Ishikawa (cell line): ENCODE results near the gene PITX3.

ENCODE experiments used
- CEBPB ChIP-seq: IDR thresholded peaks from 2 replicates; pipeline ENCODE4 v1.6.1; 2012
- CREB1 ChIP-seq: IDR thresholded peaks from 2 replicates; pipeline ENCODE4 v1.6.1; 2012; ENCODE audit warnings: low read depth
- EGR1 ChIP-seq: IDR thresholded peaks from 2 replicates; pipeline ENCODE4 v1.6.1; 2012
- EP300 ChIP-seq: IDR thresholded peaks from 2 replicates; pipeline ENCODE4 v1.6.1; 2012; ENCODE audit warnings: borderline replicate concordance
- FOXM1 ChIP-seq: IDR thresholded peaks from 2 replicates; pipeline ENCODE4 v1.6.1; 2012; ENCODE audit warnings: low read depth, borderline replicate concordance
- NFIC ChIP-seq: IDR thresholded peaks from 2 replicates; pipeline ENCODE4 v1.6.1; 2012
- RAD21 ChIP-seq: IDR thresholded peaks from 2 replicates; pipeline ENCODE4 v1.6.1; 2012; ENCODE audit warnings: low read depth
- TAF1 ChIP-seq: IDR thresholded peaks from 2 replicates; pipeline ENCODE4 v1.6.1; 2012; ENCODE audit warnings: low read depth, mild to moderate bottlenecking
- TCF12 ChIP-seq: IDR thresholded peaks from 2 replicates; pipeline ENCODE4 v1.6.1; 2012; ENCODE audit warnings: low read depth
- TEAD4 ChIP-seq: IDR thresholded peaks from 2 replicates; pipeline ENCODE4 v1.6.1; 2012
- YY1 ChIP-seq: IDR thresholded peaks from 2 replicates; pipeline ENCODE4 v1.6.1; 2012; ENCODE audit warnings: low read depth
- ZBTB7A ChIP-seq: IDR thresholded peaks from 2 replicates; pipeline ENCODE4 v1.6.1; 2012; ENCODE audit warnings: low read depth
- TF ChIP-seq, protein P1 (sequence below): IDR thresholded peaks from 2 replicates; pipeline ENCODE4 v1.6.1; 2012
- TF ChIP-seq, protein P2 (sequence below): IDR thresholded peaks from 2 replicates; pipeline ENCODE4 v1.6.1; 2012; ENCODE audit warnings: low read depth, mild to moderate bottlenecking
- TF ChIP-seq, protein P3 (sequence below): IDR thresholded peaks from 2 replicates; pipeline ENCODE4 v1.6.1; 2012

The PITX3 gene

GRCh38 chr10:102208311-102209035 lies 32.8 kb downstream of the PITX3 start:
- TF ChIP-seq EP300: no peak
- TF ChIP-seq TEAD4: no peak
- no peak for TF ChIP-seq TAF1
- TF ChIP-seq CEBPB: no peak
- TF ChIP-seq, protein P1, sequence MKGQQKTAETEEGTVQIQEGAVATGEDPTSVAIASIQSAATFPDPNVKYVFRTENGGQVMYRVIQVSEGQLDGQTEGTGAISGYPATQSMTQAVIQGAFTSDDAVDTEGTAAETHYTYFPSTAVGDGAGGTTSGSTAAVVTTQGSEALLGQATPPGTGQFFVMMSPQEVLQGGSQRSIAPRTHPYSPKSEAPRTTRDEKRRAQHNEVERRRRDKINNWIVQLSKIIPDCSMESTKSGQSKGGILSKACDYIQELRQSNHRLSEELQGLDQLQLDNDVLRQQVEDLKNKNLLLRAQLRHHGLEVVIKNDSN: no peak
- TF ChIP-seq, protein P2, sequence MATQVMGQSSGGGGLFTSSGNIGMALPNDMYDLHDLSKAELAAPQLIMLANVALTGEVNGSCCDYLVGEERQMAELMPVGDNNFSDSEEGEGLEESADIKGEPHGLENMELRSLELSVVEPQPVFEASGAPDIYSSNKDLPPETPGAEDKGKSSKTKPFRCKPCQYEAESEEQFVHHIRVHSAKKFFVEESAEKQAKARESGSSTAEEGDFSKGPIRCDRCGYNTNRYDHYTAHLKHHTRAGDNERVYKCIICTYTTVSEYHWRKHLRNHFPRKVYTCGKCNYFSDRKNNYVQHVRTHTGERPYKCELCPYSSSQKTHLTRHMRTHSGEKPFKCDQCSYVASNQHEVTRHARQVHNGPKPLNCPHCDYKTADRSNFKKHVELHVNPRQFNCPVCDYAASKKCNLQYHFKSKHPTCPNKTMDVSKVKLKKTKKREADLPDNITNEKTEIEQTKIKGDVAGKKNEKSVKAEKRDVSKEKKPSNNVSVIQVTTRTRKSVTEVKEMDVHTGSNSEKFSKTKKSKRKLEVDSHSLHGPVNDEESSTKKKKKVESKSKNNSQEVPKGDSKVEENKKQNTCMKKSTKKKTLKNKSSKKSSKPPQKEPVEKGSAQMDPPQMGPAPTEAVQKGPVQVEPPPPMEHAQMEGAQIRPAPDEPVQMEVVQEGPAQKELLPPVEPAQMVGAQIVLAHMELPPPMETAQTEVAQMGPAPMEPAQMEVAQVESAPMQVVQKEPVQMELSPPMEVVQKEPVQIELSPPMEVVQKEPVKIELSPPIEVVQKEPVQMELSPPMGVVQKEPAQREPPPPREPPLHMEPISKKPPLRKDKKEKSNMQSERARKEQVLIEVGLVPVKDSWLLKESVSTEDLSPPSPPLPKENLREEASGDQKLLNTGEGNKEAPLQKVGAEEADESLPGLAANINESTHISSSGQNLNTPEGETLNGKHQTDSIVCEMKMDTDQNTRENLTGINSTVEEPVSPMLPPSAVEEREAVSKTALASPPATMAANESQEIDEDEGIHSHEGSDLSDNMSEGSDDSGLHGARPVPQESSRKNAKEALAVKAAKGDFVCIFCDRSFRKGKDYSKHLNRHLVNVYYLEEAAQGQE: no peak
- TF ChIP-seq EGR1: no peak
- TF ChIP-seq RAD21: no peak
- no peak for TF ChIP-seq NFIC
- TF ChIP-seq CREB1: no peak
- TF ChIP-seq, protein P3, sequence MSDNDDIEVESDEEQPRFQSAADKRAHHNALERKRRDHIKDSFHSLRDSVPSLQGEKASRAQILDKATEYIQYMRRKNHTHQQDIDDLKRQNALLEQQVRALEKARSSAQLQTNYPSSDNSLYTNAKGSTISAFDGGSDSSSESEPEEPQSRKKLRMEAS: no peak
- no peak for TF ChIP-seq YY1
- TF ChIP-seq ZBTB7A: no peak
- TF ChIP-seq TCF12: no peak
- TF ChIP-seq FOXM1: no peak

GRCh38 chr10:102202386-102202785 lies 38.9 kb downstream of the PITX3 start:
- TF ChIP-seq, protein P2: no peak
- TF ChIP-seq, protein P1: no peak
- TF ChIP-seq, protein P3: no peak
- TF ChIP-seq TCF12 (no peak), TEAD4 (no peak), CREB1 (no peak), RAD21 (no peak), YY1 (no peak), CEBPB (no peak), NFIC (no peak), TAF1 (no peak), EGR1 (no peak), FOXM1 (no peak), EP300 (no peak), ZBTB7A (no peak)

DNA sequence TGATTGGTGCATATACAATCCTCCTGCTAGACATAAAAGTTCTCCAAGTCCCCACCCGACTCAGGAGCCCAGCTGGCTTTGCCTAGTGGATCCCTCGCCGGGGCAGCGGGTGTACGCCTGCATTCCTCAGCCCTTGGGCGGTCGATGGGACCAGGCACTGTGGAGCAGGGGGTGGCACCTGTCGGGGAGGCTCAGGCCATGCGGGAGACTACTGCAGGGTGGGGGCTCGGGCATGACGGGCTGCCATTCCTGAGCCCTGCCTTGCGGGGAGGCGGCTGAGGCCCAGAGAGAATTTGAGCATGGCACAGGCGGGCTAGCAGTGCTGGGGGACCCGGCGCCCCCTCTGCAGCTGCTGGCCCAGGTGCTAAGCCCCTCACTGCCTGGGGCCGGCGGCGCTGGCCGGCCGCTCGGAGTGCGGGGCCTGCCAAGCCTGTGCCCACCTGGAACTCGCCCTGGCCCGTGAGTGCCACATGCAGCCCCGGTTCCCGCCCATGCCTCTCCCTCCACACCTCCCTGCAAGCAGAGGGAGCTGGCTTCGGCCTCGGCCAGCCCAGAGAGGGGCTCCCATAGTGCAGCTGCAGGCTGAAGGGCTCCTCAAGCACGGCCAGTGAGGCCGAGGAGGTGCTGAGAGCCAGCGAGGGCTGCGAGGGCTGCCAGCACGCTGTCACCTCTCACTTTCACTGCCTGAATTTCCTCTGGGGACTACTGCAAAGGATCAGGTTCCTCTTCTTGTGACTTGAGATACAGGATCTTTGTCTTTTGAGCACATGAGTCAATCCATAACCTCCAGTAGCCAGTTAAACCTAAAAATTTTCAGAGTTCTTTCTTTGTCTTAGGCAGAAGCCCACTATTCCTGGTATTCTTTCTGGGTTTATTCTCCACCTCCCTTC lies 40.3 kb downstream of the PITX3 start:
- TF ChIP-seq, protein P2: no peak
- TF ChIP-seq NFIC: no peak
- no peak for TF ChIP-seq CREB1
- no peak for TF ChIP-seq CEBPB
- TF ChIP-seq, protein P1: no peak
- TF ChIP-seq FOXM1: no peak
- TF ChIP-seq ZBTB7A: no peak
- no peak for TF ChIP-seq TEAD4
- TF ChIP-seq, protein P3: no peak
- TF ChIP-seq EGR1: no peak
- no peak for TF ChIP-seq TAF1
- TF ChIP-seq TCF12: no peak
- no peak for TF ChIP-seq EP300
